Right lobe of liver (tissue), 4 donors: ENCODE data around the gene PXT1.

Source experiments
- CTCF ChIP-seq, 4 donors: fragments of 200-600 bp in 3 of 4; fragments of 450-650 bp in 1 of 4; IDR thresholded peaks; one replicate each; pipeline versions ENCODE4 v1.5.1 to v1.8.0; 2016 to 2022; ENCODE audit warnings: antibody characterized with exemption in 4 of 4, mild to moderate bottlenecking in 2 of 4
- POLR2A ChIP-seq: fragments of 450-650 bp; IDR thresholded peaks from one replicate; pipeline ENCODE4 v1.6.1; 2017; ENCODE audit warnings: antibody characterized with exemption, mild to moderate bottlenecking
- donor health status: DM: no; HTN: no; CAD: no.
- donor health status: DM: no; HTN: no; CAD: no.
- donor health status: DM: no; HTN: yes; CAD: no.

- TF ChIP-seq POLR2A, result no peak
- TF ChIP-seq CTCF (IDR thresholded peaks at IDR 0.05), result no peak
Observed at GRCh38 chr6:36392621-36393020, 50.0 kb downstream of the PXT1 start.
